ENCODE data around the gene WFDC5.
A peak's percentile ranks its signal among the peaks of the same experiment; 100 is the strongest.
"Not testable (repeated sequence)": the region's sequence is repeated elsewhere in the genome, so short reads cannot be mapped to it uniquely, and the experiment has no call there.

Gene WFDC5

GRCh38 chr20:45157962-45158361, 43.0 kb upstream of the WFDC5 start (continued):
- TF ChIP-seq PRDM10 (tag by site-specific recombination; IDR thresholded peaks at IDR 0.05) (peak; percentile 44; the same call in 1 of the 2 replicates), YY2 (tag by site-specific recombination; IDR thresholded peaks at IDR 0.05) (no peak)
- TF ChIP-seq, protein P1, sequence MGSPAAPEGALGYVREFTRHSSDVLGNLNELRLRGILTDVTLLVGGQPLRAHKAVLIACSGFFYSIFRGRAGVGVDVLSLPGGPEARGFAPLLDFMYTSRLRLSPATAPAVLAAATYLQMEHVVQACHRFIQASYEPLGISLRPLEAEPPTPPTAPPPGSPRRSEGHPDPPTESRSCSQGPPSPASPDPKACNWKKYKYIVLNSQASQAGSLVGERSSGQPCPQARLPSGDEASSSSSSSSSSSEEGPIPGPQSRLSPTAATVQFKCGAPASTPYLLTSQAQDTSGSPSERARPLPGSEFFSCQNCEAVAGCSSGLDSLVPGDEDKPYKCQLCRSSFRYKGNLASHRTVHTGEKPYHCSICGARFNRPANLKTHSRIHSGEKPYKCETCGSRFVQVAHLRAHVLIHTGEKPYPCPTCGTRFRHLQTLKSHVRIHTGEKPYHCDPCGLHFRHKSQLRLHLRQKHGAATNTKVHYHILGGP (tag by site-specific recombination; IDR thresholded peaks at IDR 0.05): peak; percentile 89
- TF ChIP-seq, protein P2, sequence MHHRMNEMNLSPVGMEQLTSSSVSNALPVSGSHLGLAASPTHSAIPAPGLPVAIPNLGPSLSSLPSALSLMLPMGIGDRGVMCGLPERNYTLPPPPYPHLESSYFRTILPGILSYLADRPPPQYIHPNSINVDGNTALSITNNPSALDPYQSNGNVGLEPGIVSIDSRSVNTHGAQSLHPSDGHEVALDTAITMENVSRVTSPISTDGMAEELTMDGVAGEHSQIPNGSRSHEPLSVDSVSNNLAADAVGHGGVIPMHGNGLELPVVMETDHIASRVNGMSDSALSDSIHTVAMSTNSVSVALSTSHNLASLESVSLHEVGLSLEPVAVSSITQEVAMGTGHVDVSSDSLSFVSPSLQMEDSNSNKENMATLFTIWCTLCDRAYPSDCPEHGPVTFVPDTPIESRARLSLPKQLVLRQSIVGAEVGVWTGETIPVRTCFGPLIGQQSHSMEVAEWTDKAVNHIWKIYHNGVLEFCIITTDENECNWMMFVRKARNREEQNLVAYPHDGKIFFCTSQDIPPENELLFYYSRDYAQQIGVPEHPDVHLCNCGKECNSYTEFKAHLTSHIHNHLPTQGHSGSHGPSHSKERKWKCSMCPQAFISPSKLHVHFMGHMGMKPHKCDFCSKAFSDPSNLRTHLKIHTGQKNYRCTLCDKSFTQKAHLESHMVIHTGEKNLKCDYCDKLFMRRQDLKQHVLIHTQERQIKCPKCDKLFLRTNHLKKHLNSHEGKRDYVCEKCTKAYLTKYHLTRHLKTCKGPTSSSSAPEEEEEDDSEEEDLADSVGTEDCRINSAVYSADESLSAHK (tag by site-specific recombination; IDR thresholded peaks at IDR 0.05): peak; percentile 86

DNA sequence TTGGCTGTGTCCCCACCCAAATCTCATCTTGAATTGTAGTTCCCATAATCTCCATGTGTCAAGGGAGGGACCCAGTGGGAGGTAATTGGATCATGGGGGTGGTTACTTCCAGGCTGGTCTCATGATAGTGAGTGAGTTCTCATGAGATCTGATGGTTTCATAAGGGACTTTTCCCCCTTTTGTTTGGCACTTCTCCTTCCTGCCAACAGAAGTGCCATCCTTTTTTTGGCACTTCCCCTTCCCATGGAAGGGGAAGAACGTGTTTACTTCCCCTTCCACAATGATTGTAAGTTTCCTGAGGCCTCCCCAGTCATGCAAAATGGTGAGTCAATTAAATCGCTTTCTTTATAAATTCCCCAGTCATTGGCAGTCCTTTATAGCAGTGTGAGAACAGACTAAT, 41.7 kb upstream of the WFDC5 start:
- POLR2A ChIA-PET: no interaction called here
- Histone ChIP-seq H3K27ac (ENCODE audit: extremely low read depth, low read depth, low read length) (no peak overlapping the region), H3K9me3 (ENCODE audit: control insufficient read depth, insufficient read depth, low read depth, low read length) (no peaks in the 10 kb centered on the region; the same call in 1 of the 2 replicates), H3K36me3 (ENCODE audit: control insufficient read depth in 2 of 2, insufficient read depth in 1 of 2, low read length in 2 of 2) (no peaks in the 10 kb centered on the region), H3K4me3 (ENCODE audit: low read depth, low read length) (no peak overlapping the region), H3K4me1 (ENCODE audit: control insufficient read depth, insufficient read depth, low read length) (no peaks in the 10 kb centered on the region)
- TF ChIP-seq ZNF133 (tag by site-specific recombination; IDR thresholded peaks at IDR 0.05) (no peak), BCL11A (tag by site-specific recombination; IDR thresholded peaks at IDR 0.05; ENCODE audit: low read depth) (no peak), ZSCAN30 (tag by site-specific recombination; IDR thresholded peaks at IDR 0.05) (no peak), ZNF157 (tag by site-specific recombination; IDR thresholded peaks at IDR 0.05) (no peak), ZNF510 (tag by site-specific recombination; IDR thresholded peaks at IDR 0.05; ENCODE audit: insufficient replicate concordance) (no peak), ZNF530 (tag by site-specific recombination; IDR thresholded peaks at IDR 0.05; ENCODE audit: low read depth) (no peak)
- CTCF ChIA-PET: interaction anchor here (1.2 to 1.7 kb wide), 3 partner anchors 13 to 18 kb away, joined by 3 to 7 read pairs (median 4); no protein-coding TSS in a partner anchor

- H3K36me3 ChIP-seq (ENCODE audit: control insufficient read depth in 2 of 2, insufficient read depth in 1 of 2, low read length in 2 of 2); POLR2A ChIA-PET; H3K9me3 ChIP-seq (ENCODE audit: control insufficient read depth, insufficient read depth, low read depth, low read length); H3K4me3 ChIP-seq (ENCODE audit: low read depth, low read length); H3K27ac ChIP-seq (ENCODE audit: extremely low read depth, low read depth, low read length); H3K4me1 ChIP-seq (ENCODE audit: control insufficient read depth, insufficient read depth, low read length): not testable (repeated sequence)
- CTCF ChIA-PET: interaction anchor here (0.9 kb wide), 1 partner anchor 15 kb away, joined by 3 read pairs; no protein-coding TSS in a partner anchor
Observed at GRCh38 chr20:45154794-45155193, 39.8 kb upstream of the WFDC5 start.

DNA sequence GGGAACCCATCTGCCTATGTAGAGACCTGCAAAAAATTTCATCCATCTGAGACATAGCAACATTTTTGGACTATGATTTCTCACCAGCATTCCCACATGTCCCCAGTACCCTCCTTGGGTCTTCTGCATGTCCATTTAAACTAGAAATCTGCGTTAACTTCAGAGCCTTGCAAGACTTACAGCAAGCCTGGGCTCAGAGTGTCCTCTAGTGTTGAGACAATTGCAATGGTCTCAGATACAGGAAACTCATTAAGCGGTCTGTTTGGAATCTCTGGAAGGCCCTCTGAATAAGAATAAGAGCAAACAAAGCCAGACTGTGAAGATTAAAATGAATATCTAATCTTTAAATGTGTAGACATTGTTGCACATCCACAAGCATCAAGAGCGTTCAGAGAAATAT, 39.2 kb upstream of the WFDC5 start:
- CTCF ChIA-PET: interaction anchor here (1.1 kb wide), 1 partner anchor 138 kb away, joined by 4 read pairs; no protein-coding TSS in a partner anchor
- TF ChIP-seq ZNF433 (tag by site-specific recombination; IDR thresholded peaks at IDR 0.05; ENCODE audit: low read depth): no peak
- no peak for TF ChIP-seq ZNF707 (tag by site-specific recombination; IDR thresholded peaks at IDR 0.05)
- TF ChIP-seq GFI1B (tag by site-specific recombination; IDR thresholded peaks at IDR 0.05): no peak
- TF ChIP-seq, protein P3, sequence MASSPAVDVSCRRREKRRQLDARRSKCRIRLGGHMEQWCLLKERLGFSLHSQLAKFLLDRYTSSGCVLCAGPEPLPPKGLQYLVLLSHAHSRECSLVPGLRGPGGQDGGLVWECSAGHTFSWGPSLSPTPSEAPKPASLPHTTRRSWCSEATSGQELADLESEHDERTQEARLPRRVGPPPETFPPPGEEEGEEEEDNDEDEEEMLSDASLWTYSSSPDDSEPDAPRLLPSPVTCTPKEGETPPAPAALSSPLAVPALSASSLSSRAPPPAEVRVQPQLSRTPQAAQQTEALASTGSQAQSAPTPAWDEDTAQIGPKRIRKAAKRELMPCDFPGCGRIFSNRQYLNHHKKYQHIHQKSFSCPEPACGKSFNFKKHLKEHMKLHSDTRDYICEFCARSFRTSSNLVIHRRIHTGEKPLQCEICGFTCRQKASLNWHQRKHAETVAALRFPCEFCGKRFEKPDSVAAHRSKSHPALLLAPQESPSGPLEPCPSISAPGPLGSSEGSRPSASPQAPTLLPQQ (tag by site-specific recombination; IDR thresholded peaks at IDR 0.05): no peak
- no peaks in the 10 kb centered on the region for H3K36me3 ChIP-seq (ENCODE audit: control insufficient read depth in 2 of 2, insufficient read depth in 1 of 2, low read length in 2 of 2)
- no peak overlapping the region for H3K4me3 ChIP-seq (ENCODE audit: low read depth, low read length)
- H3K4me1 ChIP-seq (ENCODE audit: control insufficient read depth, insufficient read depth, low read length): no peaks in the 10 kb centered on the region
- H3K27ac ChIP-seq (ENCODE audit: extremely low read depth, low read depth, low read length): no peak overlapping the region
- no peaks in the 10 kb centered on the region for H3K9me3 ChIP-seq (ENCODE audit: control insufficient read depth, insufficient read depth, low read depth, low read length)
- POLR2A ChIA-PET: no interaction called here
